Activated CD4-positive, alpha-beta T cell treated with anti-CD3 and anti-CD28 coated beads for 24 hours (primary cell): ENCODE data around the gene ANKS1A.

Experiments
- DNase-seq, 2 donors: peaks; one replicate each; pipeline ENCODE4 v3.0.0-alpha.2; 2020; ENCODE audit warnings: low read depth in 2 of 2

Gene ANKS1A

GRCh38 chr6:35068644-35069043 lies 179.6 kb downstream of the ANKS1A start:
- no peak for DNase-seq

GRCh38 chr6:35069262-35069661 lies 180.2 kb downstream of the ANKS1A start:
- no peak for DNase-seq

GRCh38 chr6:35070111-35070510 lies 181.1 kb downstream of the ANKS1A start:
- no peak for DNase-seq

GRCh38 chr6:35071347-35071994 lies 182.4 kb downstream of the ANKS1A start:
- no peak for DNase-seq

- no peak for DNase-seq
These were observed 183.1 kb downstream of the ANKS1A start for GRCh38 chr6:35072051-35072697.

GRCh38 chr6:35072698-35073055 lies 183.6 kb downstream of the ANKS1A start:
- DNase-seq: no peak

- DNase-seq: no peak
These were observed 184.2 kb downstream of the ANKS1A start for GRCh38 chr6:35073211-35073610.

- no peak for DNase-seq
These were observed 184.9 kb downstream of the ANKS1A start for GRCh38 chr6:35073766-35074471.

- DNase-seq: no peak
These were observed 188.1 kb downstream of the ANKS1A start for GRCh38 chr6:35076997-35077712.

GRCh38 chr6:35077713-35078105 lies 188.7 kb downstream of the ANKS1A start:
- no peak for DNase-seq

- no peak for DNase-seq
These were observed 189.3 kb downstream of the ANKS1A start for GRCh38 chr6:35078226-35078850.

- DNase-seq: no peak
These were observed 189.8 kb downstream of the ANKS1A start for GRCh38 chr6:35078896-35079295.

GRCh38 chr6:35079311-35080000 lies 190.4 kb downstream of the ANKS1A start:
- DNase-seq: no peak

GRCh38 chr6:35080016-35080680 lies 191.1 kb downstream of the ANKS1A start:
- no peak for DNase-seq

GRCh38 chr6:35080821-35081425 lies 191.9 kb downstream of the ANKS1A start:
- DNase-seq: no peak

GRCh38 chr6:35081426-35081851 lies 192.4 kb downstream of the ANKS1A start:
- DNase-seq: no peak

- no peak for DNase-seq
These were observed 193.1 kb downstream of the ANKS1A start for GRCh38 chr6:35082046-35082732.

GRCh38 chr6:35082733-35083403 lies 193.8 kb downstream of the ANKS1A start:
- DNase-seq: no peak

GRCh38 chr6:35083507-35083906 lies 194.5 kb downstream of the ANKS1A start:
- no peak for DNase-seq
